GM21528 (cell line): Measurements from ENCODE around the gene CCDC13.

Experiments
- ATAC-seq: cut with Tn5 transposase; IDR thresholded peaks from one replicate; pipeline ENCODE4 v1.9.1; 2021; ENCODE audit warnings: mild to moderate bottlenecking, moderate library complexity; ENCODE audit not compliant: unreplicated experiment, low FRiP score

CCDC13 gene

GRCh38 chr3:42735019-42735418 lies 38.0 kb downstream of the CCDC13 start:
- no peak for ATAC-seq

- no peak for ATAC-seq
These were observed 38.7 kb downstream of the CCDC13 start for GRCh38 chr3:42734263-42734860.

DNA sequence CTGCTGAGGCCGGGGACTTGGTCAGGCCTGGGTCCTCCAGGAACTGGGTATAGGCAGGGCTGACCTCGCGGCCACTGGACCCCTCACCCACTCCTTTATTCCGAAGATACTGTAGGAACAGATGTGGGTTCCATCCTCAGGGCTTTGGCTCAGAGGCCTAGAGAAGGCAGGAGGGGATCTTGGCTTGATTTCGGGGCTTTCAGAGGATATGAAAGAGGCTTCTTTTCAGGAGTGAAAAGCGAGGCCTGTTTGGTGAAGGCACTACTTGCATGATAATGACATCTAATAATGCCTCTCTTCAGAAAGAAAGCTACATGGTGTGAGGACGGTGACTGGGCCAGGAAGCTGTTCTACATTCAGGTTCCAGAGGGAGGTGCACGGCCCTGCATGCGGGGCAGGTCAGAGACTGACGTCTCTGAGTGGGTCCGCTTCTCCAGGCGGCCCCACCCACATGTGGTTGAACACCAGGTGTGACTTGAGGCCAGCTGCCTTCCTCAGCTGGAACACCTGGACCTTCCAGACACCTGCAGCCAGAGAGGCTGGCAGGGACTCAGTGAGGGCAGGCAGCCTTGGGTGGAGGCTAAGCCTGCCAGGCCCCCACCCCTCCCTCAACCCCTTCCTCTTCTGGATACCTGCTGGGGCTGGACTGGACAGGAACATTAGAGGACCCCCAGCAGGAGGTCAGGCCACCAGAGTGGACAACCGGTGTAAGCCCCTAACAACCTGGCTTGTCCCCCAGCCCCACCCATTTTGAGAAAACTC lies 39.4 kb downstream of the CCDC13 start:
- ATAC-seq: no peak

DNA sequence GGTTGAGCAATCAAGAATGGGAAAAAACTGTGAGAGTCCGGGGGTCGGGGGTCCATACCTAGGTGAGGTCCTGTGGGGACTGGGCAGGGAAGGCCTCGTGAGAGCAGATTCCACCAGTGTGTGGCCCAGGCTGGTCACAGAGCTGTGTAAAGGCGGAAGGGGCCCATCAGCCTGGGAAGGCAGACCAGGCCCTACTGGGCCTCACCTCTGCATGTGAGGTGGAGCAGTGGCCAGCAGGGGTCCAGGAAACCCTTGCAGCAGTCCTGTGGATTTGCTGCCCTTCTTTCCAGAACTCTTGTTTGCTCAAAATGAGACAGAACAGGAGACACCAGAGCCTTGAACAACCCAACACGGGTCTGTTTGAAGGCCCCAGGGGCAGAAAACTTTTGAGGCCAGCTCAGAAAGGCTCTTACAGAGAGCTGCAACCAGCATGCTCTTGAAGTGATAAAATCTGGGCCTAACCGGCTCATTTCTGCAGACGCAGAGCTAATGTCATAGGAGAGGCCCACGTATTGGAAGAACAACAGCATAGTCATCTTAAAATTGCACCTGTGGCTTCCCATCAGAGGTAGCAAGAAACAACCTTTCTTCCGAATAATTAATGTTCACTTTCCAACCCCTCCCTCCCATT lies 40.1 kb downstream of the CCDC13 start:
- no peak for ATAC-seq

GRCh38 chr3:42732196-42732828 lies 40.7 kb downstream of the CCDC13 start:
- ATAC-seq: no peak

DNA sequence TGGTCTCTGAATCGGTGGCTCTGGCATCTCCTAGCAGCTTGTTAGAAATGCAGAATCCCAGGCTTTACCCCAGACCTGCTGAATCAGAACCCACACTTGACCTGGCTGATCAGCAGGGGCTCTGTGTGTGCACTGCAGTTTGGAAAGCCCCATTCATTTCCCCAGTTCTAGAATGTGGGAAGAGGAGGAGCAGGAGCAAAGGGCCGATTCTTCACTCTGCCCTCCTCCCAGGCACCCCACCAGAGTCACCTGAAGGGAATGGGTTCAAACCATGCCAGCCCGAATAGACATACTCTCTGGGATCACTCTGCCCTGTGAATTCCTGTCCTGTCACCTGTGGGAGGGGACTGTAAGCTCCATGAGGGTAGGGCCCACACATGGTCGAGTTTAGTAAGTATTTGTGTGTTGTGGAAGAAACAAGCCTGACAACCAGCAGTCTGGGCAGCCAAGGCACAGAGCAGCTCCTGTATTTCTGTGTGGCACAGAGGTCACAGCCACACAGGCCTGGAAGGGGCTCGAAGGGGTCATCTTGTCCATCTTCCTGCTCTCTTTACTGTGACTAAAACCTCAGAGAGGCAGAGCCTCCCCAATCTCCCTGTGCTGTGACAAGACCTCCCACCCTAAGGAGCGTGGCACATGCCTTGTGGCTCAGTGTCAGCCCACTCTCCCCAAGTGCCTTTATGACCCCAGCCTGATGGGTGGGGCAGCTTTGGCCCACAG lies 41.4 kb downstream of the CCDC13 start:
- no peak for ATAC-seq

DNA sequence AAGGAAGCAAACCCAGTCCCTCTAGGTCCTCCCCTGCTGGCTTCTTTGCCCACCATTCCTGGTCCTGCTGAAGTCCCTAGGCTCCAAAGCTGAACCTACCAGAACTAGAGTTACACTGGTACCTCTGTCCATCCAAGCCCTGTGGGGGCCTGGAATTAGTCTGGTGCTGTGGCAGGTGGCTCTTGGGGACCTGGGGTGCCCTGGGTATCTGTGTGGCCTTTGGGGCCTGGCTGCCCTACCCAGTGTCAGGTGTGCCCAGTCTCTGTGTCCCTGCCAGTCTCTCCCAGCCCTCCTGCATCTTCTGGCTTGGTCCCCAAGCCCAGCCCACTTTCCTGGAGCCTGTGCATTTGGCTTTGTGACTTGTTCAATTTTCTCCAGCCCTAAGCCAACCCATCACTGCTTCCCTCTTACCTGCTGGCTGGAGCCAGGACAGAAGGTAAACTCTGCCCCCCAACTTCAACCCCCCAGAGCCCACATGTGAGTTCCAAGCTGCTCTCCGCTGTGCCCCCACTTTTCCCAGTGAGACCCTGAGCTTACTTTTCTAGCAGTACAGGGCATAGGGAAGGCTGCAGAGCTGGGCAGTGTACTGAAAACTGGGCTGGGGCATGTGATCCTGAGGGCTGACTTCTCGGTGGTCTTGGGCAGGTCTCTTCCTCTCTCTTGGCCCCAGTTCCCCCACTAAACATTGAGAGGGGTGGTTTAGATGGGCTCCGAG lies 42.2 kb downstream of the CCDC13 start:
- ATAC-seq: no peak

GRCh38 chr3:42730294-42730693 lies 42.8 kb downstream of the CCDC13 start:
- ATAC-seq: no peak

DNA sequence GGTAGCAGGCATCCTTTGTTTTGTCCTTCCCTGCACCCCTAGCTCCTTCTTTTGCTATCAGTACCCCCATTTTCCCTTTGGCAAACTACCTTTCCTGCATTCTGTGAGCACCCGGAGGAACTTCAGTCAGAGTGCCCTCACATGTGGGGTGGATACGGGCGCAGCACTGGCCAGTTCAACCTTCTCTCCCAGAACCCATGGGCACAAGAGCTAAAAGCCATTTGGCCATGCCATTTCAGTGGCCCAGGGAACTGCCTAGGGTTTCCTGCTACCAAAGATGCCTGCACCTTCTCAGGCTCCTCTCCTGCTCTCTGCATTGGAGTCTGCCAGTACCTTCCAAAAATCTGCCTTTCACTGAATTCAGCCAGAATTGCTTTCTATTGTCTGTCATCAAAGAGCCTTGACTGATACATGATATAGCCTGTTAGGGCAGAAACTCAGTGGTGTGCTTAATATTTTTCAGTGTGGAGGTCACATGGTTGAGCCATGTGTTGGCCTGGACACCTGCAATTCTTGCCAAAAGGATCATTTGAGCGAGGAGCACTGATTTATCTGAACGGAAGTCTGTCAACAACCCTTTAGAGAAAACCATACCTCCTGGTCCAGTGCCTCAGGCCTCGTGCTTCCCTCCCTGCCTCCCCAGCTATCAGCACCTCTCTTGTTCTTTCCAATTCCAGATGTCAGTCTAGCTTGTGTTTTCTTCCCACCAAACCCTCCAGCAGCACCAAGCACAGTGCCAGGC lies 43.5 kb downstream of the CCDC13 start:
- no peak for ATAC-seq

DNA sequence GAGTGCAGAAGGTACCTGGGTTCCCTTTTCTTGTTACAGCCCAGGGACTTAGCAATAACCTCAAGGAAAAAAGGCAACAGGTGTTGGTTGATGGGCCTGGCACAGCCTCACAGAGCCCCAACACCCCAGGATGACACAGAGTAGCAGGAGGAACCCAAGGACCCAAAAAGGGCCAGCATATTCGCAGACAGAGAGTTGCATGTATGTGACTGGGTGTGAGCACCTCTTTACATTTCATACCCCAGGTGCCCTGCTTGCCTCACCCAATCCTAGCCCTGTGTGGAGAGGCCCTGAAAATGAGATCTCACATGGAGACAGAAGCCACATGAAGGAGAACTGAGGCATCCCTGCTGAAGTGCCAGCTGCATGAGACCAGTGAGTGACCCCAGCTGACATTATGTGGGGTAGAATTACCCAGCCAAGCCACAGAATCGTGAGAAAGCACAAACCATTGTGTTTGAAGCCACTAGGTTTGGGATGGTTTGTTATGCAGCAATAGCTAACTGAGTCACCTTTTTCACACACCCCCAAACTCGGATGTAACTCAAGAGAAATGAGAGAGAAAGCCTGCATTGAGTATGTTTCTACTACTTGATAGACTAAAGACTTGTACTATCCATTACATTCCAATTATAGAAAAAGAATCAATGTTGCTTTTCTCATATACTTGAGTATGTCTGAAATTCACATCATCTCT lies 44.2 kb downstream of the CCDC13 start:
- ATAC-seq: no peak

DNA sequence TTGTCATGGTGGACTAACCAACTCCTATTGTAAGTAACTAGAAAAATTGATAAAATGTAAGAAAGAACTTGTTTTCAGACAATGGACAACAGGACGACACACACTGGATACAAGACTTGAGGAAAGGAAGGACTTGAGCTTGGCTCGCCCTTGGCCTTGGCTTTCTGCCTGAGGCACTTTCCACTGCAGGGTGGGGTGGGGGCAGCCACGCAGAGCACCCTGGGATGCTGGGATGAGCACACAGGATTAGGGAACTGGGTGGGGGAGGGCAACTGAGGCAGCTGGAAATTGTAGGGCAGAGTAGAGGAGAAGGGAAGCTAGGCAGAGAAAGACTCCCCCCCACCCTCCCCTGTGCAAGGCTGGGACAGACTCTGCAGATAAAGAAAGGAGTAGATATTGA lies 45.0 kb downstream of the CCDC13 start:
- ATAC-seq: no peak

DNA sequence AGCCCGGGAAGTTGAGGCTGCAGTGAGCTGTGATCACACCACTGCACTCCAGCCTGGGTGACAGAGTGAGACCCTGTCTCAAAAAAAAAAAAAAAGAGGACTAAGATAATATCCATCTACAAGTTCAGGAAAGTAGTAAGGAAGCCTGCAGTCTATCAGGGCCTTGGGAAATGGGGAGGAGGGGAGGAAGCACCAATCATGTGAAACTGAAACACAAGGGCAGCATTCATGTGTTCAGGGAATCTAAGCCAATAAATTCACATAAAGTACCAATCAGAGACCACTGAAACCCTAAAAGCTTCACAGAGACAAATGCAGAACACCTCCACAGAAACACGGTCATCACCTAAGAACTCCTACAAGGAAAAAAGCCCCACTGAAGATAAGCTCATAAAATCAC lies 47.6 kb downstream of the CCDC13 start:
- no peak for ATAC-seq

GRCh38 chr3:42723219-42723618 lies 49.8 kb downstream of the CCDC13 start:
- no peak for ATAC-seq
